ENCODE measurements around the gene SRGAP3.

SRGAP3 gene

GRCh38 chr3:8974458-8974857 is 275.0 kb downstream of the SRGAP3 start:
- no peak for DNase-seq (ENCODE audit: low read depth in 2 of 3, low spot score in 1 of 3)

DNA sequence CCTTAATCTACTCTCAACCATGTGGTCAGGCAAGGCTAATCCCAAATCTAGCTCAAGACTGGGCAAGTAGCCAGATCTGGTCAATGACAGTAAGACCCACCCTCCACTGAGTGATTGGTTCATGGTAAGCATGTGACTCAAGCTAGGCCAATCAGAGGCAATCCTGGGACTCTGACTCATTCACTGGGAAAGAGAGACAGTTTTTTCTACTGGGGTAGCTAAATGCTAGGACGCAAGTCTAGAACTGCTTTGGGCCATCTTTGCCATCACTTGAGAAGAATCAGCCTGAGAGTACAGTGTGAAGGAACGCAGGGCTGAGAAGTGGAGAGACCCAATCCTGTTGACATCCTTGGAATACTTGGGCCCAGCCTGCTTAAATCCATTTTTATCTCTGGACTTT is 276.8 kb downstream of the SRGAP3 start:
- no peak for DNase-seq (ENCODE audit: low read depth in 2 of 3, low spot score in 1 of 3)

DNA sequence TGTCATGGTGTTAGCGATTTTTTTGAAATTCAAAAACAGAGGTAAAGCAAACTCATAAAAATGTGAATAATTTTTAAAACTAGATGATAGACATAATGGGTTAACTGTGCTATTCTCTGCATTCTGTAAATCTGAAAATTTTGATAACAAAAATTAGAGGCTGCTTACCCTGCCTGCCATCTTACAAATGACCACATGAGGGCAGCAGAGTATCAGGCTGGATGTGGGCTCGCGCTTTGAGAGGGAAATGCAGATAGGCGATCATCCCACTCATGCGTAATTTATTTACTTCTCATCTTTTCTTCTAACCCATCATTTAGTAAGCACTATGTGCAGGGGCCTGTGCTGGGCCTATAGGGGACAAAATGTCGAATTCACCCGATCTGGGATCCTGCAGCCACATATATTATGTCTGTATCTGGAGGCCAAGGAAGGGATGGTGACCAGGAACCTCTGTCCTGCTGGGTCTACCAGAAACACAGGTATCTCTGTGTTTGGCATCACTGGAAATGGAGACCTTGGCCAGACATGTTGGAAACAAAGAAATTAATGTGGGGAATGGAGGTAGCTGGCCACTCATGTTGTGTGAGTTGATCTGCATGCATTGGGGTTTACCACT is 278.4 kb downstream of the SRGAP3 start:
- DNase-seq (ENCODE audit: low read depth in 2 of 3, low spot score in 1 of 3), result peak; percentile 43 to 82 (median 53)

DNA sequence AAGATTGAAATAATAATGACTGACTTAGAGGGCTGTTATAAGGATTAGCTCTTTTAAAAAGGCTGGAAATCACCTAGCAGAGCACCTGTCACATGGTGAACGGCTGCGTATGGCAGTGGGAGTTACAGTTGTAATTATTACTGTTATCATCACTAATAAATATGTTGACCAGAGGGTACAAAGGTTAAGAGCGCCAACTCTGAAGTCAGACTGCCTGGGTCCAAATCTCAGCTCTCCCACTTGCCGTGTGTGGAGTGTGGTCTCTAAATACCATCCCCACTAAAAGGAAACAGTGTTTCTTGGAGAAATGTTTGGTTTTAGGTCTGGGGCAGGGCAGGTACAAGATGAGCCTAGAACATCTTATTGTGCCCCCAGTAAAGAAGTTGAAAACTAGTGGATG is 280.2 kb downstream of the SRGAP3 start:
- no peak for DNase-seq (ENCODE audit: low read depth in 2 of 3, low spot score in 1 of 3)

GRCh38 chr3:8968375-8968882 is 281.0 kb downstream of the SRGAP3 start:
- DNase-seq (ENCODE audit: low read depth in 2 of 3, low spot score in 1 of 3), result no peak

GRCh38 chr3:8967553-8967952 is 281.9 kb downstream of the SRGAP3 start:
- DNase-seq (ENCODE audit: low read depth in 2 of 3, low spot score in 1 of 3), result no peak

GRCh38 chr3:8966820-8967348 is 282.6 kb downstream of the SRGAP3 start:
- no peak for DNase-seq (ENCODE audit: low read depth in 2 of 3, low spot score in 1 of 3)

DNA sequence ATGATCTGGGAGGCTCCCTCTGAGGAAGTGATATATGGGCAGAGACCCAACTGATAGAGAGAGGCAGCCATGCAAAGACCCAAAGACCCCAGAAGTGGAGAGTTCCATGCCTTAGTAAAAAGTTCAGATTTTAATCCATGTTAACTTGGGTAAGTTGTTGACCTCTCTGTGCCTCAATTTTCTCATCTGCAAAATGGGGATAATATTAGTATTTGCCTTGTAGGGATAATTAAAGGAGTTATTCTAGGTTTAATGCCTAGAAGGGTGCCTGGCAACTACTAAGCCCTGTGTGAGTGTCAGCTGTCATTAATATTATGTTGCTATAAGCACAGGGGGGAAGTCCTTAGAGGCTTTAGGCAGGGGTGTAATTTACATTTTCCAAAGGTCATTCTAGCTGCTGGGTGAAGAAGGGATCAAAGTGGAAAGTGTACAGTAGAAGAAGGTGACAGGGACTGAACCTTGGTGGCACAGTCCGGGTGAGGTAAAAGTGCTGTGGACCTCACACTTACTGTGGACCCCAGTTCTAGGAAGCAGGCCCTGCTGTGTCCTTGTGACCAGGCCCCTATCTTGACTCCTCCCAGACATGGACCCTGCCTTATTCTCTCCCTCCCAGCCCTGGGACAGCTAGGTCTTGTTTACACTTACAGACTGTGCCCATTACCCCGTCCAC is 283.2 kb downstream of the SRGAP3 start:
- DNase-seq (ENCODE audit: low read depth in 2 of 3, low spot score in 1 of 3), result no peak

DNA sequence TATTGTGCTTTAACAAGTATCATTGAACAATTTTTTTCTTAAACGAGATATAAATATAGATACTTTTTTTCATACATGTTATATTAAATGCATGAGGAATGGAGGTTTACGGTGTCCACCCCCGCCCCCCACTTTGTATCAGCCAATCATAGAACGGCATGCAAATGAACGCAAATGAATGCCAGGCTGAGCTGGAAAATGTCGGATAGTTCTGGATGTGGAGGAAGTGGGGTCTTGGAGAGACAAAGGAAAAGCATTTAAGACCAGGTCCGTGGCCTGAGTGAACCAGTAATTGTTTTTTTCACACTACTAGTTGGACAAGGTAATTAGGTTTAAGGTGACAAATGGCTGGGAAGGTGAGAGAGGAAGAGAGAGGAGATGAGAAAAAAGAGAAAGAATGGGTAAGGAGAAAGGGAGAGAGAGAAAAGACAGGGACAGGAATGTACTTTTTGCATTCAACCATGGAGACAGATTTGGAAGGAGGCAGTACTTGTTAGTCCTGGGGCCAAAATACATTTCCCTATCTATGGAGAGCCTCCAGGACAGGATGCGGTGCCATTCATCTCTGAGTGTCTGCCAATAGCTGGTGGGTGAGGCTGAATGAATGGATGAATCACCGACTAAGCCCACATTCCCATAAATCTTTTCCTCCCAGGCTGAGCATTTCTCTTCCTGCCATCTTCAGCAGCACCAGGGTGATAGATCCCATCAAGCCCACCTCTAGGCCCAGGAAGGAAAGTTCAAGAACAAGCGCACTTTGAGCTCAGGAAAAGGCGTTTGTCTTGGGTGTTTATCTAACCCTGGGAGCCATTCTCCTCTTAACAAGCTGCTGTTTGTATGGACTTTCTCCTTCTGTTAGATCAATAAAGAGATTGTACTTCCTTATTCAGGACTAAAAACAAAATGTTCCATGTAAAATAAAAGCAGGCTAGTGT is 284.7 kb downstream of the SRGAP3 start:
- no peak for DNase-seq (ENCODE audit: low read depth in 2 of 3, low spot score in 1 of 3)

GRCh38 chr3:8963137-8963853 is 286.2 kb downstream of the SRGAP3 start, which contains the start of gene RAD18:
RAD18 (minus strand) TSS chr3:8963472; CDS start chr3:8963385, 87 bp downstream.
- peak; percentile 86 to 90 (median 88) for DNase-seq (ENCODE audit: low read depth in 2 of 3, low spot score in 1 of 3)

- no peak for DNase-seq (ENCODE audit: low read depth in 2 of 3, low spot score in 1 of 3)
Observed at GRCh38 chr3:8962226-8962861, 287.1 kb downstream of the SRGAP3 start.

- no peak for DNase-seq (ENCODE audit: low read depth in 2 of 3, low spot score in 1 of 3)
Observed at GRCh38 chr3:8959668-8960067, 289.8 kb downstream of the SRGAP3 start.

DNA sequence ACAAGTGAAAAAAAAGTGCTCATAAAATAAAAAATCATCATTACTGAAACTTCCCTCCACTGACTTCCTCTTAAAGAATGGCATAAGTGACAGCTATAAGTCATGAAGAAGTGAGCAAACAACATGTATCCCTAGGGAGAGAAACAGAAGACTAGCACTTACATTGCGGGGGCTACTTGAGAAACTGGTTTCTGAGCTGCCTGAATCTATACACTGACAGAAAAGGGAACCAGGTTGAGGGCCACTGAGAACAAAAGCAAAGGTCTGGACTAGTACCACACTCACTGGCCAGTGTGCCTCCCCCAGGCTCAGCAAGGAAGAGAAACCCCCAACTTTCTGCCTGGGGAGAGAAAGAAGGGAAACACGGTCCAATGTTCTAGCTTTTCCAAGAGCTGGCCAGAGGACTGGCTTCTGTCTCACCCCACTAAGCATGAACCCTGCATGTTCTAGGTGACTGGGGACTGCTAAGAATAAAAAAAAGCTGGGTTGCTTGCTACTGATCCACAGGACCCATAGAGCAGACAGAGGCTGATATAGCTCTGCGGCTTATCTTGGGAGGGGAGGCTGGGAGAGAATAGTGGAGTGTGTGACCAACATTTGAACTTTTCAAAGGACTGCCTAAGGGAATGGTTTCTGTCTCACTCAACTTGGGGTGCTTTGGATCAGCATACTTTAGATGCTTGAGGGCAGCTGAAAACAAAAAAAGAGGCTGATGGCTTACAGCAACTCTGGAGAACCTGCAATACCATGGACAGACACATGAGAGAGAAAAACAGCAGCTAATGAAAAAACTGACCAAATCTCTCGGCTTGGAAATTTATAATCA is 294.3 kb downstream of the SRGAP3 start:
- DNase-seq (ENCODE audit: low read depth in 2 of 3, low spot score in 1 of 3), result no peak

DNA sequence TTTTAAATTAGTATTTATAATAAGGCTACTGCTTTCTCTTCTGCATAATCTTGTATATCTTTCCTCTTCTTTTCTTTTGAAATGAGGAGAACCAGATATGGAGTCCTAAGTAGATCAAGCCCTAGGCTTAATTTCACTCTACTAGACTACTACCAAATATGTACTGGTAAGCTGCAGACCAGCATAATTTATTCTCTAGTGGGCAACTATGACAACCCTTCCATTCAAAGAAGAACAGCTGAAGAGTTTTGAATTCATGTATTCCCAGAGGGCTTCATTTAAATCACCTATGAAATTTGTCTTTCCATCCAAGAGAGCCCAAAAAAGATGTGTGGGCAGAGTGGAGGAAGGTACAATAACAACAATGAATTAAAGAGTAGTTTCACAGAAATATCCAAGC is 296.1 kb downstream of the SRGAP3 start:
- DNase-seq (ENCODE audit: low read depth in 2 of 3, low spot score in 1 of 3), result no peak

DNA sequence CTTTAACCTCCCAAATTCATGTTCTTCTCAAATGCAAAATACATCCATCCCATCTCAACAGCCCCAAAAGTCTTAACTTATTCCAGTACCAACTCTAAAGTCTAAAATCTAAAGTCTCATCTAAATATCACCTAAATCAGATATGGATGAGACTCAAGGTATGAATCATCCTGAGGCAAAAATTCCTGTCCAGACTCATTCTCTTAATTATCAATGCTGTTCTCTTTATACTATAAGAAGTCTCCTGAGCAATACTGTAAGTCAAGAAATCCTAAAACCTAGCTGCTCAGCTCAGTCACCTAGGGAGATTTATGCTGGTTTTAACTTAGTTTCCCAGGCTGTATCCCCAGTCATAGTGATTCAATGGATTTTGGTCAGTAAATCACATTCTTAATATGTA is 297.3 kb downstream of the SRGAP3 start:
- no peak for DNase-seq (ENCODE audit: low read depth in 2 of 3, low spot score in 1 of 3)

GRCh38 chr3:8945890-8946600 is 303.4 kb downstream of the SRGAP3 start:
- no peak for DNase-seq (ENCODE audit: low read depth in 2 of 3, low spot score in 1 of 3)

DNA sequence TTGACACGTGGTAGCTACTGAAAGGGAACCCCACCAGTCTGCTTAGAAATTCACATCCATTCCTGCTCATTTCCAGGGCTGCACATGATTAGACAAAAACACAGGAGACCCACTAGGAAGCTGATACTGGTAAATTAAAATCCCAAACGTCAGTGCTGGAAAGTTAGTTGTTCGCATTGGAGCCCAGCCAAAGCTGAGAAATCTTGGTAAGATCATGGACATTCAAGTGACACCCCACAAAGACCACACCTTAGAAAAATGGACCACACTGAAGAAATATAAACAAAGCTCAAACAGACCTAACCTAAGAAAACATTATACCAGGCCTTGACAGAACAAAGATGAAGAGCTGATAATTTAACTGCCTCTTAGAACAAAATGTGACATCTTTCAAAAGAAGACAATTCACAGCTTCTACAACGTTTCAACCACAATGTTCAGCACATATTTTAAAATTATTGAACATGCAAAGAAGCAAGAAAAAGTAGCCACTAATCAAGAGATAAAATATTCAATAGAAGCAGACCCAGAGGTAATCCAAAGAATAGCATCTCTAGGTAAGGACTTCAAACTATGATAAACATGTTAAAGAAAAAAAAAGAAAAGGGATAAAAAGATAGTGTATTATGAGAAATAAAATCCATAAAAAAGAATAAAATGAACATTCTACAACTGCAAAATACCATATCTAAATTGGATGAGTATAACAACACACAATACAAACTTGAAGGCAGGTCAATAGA is 306.5 kb downstream of the SRGAP3 start:
- DNase-seq (ENCODE audit: low read depth in 2 of 3, low spot score in 1 of 3), result no peak

DNA sequence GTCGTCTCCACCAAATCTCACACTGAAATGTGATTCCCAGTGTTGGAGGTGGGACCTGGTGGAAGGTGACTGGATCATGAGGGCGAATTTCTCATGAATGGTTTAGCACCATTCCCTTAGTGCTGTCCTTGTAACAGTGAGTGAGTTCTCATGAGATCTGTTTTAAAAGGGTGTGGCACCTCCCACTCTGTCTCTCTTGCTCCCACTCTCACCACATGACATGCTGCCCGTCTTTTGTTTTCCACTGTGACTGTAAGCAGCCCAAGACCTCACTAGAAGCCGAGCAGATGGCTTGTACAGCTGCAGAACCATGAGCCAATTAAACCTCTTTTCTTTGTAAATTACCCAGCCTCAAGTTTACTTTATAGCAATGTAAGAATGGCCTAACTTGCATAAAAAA is 307.3 kb downstream of the SRGAP3 start:
- no peak for DNase-seq (ENCODE audit: low read depth in 2 of 3, low spot score in 1 of 3)
